ENCODE results near the gene TRAM2.

Gene TRAM2, protein sequence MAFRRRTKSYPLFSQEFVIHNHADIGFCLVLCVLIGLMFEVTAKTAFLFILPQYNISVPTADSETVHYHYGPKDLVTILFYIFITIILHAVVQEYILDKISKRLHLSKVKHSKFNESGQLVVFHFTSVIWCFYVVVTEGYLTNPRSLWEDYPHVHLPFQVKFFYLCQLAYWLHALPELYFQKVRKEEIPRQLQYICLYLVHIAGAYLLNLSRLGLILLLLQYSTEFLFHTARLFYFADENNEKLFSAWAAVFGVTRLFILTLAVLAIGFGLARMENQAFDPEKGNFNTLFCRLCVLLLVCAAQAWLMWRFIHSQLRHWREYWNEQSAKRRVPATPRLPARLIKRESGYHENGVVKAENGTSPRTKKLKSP

DNA sequence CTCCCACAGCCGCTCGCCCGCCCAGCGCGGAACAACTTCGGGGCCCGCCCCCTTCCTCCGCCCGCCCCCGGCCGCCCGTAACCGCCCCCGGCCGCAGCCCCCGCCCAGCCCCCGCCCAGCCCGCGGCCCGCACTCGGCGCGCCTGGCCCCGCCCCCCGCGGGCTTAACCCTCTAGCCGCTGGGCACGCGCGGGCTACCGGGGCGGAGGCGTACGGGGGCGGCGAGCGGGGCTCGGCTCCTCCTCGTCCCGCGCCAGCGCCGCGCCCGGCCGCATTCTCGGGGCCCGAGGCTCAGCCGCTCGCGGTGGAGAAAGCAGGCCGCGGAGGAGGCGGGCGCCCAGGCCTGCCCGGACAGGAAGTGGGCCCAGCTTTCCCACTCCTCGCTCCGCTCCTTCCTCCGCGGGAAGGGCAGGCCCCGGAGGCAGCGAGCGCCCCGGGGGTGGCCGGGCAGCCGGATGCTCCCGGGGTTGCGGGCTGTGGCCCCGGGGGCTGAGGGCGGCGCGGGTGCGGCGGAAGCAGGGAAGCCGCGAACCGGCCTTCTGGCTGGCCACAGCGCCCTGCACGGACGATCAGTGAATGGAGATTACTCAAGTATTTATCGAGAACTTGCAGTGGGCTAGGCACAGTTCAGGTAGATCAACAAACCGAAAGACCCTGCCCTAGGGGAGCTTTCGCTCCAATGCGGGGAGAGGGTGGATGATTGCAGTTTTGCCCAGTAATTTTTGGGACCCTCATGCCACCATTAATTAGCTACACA is at the start of gene TRAM2:
Gene TRAM2 (minus strand): TSS at position 39 of the 756 bp plus-strand sequence. CDS start 145 bp downstream, outside the sequence.
- DNase-seq, result peak; percentile 78

DNA sequence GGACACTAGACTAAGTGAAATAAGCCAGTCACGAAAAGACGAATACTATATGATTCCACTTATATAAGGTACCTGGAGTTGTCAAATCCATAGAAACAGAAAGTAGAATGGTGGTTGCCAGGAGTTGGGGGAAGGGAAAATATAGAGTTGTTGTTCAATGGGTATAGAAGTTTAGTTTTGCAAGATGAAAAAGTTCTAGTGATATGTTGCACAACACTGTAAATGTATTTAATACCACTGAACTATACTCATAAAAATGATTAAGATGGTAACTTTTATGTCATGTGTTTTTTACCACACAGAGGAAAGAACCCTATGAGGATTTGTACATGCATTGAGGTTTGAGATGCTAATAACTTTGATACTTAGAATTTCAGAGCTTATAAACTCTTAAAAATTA is 46.0 kb upstream of the TRAM2 start:
- no peak for DNase-seq

DNA sequence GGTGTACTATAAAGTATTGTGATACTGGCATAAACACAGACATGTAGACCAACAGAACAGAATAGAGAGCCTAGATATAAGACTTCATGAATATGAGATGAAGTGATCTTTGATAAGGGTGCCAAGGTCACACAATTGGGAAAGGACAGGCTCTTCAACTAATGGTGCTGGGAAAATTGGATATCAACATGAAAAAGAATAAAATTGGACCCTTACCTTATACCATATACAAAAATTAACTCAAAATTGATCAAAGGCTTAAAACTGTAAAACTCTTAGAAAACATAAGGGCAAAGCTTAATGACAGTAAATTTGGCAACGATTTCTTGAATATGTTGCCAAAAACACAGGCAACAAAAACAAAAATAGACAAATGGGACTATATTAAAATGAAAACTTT is 44.8 kb upstream of the TRAM2 start:
- no peak for DNase-seq

DNA sequence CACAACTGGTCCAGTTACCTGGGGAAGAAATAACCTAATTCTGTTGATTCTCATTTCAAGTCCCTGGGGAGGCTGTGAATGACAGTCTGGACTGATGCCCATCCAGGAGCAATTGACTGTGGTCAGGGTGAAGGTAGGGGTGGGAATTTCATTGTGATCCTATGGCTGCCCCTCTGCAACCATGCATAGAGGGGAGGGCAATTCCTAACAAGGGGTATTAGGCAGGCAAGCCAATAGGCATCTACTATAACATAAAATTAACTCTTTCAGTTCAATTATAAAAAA is 44.0 kb upstream of the TRAM2 start:
- DNase-seq, result no peak

DNA sequence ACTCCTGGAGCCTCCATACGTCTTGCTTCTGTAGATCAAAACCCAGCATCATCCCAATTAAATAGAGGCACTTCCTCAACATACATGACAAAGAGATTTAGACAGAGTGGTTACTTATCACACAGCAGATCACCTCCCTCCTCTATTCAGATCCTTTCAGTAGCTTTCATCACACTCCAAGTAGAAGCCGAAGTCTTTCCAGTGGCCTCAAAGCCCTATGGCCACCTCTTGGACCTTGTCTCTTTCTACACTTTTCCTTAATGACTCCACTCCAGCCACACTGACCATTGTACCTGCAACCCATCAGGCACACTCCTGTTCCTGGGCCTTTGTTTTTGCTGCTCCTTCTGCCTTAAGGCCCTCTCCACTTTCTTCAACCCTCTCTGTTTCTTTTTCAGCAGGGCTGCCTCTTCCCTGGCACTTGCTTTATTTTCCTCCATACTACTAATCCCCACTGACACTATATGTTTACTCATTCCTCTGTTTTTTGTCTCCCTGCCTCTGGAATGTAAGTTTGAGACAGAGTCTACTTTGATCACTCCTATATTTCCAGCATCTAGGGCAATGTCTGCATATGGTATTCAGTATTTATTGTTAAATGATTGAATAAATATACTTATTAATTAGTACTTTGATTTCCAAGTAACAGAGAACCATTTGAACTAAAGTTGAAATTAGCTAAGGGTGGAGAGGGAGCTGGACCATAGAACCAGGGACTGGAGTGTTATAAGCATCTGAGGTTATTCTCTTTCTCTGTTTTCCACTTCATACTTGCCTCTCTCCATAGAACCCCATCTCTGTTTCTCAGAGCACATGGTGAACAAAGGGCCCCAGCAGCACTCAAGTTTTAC is 43.4 kb upstream of the TRAM2 start:
- DNase-seq, result no peak

DNA sequence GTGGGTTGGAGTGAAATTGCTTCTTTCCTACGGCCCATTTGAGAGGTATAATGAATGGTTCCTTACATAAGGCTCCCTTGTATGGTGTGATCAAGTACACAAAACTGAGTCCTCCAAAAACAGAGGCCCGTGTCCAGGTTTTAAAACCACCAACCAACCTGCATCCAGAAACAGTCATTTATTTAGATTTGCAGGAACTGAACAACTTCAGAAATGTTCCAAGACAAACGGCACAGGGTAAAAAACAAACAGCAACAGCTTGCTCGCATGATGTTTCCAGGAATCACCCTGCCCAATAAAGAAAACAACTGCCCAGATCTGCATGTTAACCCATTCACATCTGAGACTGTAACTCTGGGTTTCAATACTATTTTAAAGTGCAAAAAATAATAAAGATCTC is 40.2 kb upstream of the TRAM2 start:
- no peak for DNase-seq

DNA sequence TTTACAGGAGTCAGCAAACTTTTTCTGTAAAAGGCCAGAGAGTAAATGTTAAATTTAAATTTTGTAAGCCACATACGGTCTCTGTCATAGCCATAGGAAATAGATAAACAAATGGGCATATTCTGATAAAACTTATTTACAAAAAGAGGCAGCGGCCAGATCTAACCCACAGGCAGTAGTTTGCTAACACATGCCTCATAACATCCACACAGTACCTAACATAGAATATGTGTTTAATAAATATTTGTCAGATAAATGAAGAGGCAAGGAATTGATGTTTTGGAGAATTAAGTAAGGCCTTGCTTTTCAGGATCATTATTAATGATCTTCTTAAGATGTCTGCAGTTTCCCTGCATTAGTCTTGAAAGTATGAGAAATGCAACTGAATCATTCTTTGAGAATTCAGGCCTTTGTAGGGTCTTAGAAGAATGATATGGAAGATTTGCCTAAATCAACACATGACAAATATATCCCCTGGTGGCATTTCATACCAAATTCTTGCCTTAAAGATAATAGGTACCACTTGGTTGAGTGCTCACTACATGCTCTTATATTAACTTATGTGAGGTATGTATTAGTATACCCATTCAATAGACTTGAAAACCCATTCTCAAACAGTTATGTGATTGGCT is 39.3 kb upstream of the TRAM2 start:
- DNase-seq, result no peak

DNA sequence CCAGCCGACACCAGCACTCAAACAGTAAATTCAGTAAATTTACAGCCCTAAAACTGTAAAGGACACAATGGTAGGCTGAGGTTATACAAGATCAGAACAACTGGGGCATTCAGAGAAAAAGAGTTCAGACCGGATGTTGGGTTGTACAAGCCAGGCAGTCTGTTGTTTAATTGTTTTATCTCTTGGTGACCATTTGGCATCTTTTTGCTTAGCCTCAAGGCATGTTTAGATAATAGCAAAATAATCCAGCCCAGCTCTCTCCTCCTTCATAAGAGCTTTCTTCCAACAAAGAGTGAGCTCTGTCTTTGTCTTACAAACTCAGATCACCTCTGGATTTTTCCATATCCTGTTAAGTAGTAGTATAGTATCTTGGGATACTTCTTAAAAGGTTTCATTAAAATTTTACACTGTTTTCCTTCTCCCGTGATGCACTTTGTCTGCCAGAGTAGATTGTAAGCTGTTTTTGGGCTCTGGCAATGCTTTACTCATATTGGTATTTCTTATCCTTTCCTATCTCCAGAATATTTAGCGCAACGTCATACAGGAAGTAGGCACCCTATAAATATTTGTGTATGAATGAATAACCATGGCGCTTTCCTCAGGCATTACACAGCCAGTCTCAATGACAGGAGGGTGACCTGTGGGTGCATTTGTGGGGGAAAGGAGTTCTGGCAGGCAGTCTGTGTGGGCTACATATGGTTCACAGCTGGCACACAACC is 35.6 kb upstream of the TRAM2 start:
- peak; percentile 14 for DNase-seq

DNA sequence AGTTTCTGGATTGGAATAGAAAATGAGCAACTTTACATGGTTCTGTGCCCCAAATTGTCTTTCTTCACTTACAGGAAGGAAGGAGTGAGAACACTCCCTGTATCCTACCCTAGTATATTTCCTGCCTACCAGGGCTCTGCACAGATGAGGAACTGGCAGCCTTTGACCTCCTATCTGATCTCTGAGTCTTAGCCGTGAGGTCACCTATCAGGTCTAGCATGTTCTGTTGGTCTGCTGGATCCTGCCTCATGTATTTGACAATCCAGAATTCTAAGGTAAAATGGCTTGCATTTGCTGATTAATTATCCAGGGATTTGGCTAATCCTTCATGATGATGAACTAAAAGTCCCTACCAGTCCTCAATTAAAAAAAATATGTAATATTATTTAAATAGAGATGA is 35.0 kb upstream of the TRAM2 start:
- DNase-seq, result no peak

DNA sequence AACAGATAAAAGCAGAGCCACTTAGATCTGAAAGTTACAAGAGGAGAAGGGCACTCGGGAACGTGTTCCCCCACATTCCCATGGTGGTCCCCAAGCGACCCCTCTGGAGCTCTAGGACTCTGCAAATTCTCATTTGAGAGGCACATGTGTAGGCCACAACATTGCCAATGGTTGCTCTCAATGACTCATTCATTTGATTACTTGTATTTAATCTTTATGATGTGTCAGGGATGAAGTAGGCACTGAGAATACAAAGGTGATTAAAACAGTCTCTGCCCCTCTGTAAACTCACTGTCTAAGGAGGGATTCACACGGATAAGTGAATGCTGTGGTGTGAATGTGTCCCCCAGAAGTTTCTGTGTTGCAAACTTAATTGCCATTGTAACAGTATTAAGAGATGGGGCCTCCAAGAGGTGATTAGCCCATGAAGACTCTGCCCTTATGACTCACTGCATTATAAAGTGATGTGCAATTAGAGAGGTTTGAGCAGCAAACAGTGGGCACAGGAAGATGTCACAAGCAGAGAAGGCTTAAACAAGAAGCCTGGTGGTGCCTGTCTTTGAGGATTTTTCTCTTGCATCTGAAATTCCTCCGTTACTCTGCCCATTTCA is 34.0 kb upstream of the TRAM2 start:
- DNase-seq, result peak; percentile 34

DNA sequence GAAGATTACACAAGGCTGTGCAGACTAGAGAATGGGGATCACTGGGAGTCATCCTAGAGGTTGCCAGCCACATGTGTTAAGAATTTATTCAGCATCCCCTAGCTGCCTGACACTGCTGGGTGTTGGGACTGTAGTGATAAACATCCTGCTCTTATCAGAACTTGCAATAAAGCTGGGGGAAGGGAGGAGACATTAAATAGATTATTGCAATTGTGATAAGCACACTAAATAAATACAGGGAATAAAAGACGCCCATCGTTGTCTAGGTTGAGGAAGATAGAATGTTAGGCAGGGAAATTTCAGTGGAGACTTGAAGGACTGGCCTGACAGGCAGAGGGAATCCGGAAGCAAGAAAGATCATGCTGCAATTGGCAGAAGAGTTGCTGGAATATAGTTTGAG is 33.2 kb upstream of the TRAM2 start:
- DNase-seq, result no peak

DNA sequence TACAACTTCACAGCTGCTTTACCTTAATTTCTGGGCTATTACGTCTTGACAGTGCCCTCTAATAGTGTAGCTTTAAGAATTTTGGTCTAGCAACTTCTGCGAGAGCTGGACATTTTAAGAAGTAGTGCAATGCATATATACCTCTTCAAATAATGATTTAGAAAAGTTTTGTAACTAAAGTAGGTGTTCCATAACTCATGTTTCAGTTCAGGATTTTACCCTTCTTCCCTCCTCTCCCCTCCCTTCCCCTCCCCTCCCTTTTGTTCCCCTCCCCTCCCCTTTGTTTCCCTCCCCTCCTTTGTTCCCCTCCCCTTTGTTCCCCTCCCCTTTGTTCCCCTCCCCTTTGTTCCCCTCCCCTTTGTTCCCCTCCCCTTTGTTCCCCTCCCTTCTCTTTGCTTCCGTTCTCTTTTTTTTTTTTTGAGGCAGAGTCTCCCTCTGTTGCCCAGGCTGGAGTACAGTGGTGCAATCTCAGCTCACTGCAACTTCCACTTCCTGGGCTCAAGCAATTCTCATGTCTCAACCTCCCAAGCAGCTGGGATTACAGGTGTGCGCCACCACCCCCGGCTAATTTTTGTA is 28.8 kb upstream of the TRAM2 start:
- no peak for DNase-seq

DNA sequence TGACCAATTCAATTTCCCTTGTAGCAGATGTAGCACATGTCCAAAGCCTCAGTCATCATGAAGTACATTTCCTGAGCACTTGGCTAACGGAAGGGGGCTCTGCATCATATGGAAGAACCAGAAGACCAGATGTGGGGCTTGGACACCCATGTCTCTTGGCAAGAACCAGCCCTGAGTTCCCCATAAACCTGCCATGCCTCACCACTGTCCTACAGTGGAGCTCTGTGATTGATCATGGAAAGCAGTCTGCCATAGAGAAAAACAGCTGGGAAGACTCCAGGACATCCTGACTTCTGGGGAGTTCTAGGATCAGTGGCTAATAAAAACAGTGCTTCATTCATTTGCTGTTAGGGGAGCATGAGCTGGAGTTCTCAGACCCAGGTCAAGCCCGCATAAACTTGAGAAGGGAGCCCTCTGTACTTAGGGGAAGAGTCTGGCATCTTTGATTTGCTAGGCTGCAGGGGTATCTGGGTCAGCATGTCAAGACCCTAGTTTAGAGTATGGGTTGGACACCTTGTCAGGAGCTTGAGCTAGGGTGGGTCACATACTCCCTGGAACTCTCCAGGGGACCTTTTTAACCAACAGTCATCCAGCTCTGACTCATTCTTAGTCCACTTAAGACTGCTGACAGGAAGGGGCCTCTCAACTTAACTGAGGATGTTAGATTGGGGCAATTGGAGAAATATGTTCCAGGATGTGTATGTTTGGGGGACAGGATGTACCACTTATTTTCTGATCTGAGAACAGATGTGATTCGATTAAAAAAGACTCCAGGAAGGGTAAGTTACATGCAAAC is 26.3 kb upstream of the TRAM2 start:
- DNase-seq, result peak; percentile 25

DNA sequence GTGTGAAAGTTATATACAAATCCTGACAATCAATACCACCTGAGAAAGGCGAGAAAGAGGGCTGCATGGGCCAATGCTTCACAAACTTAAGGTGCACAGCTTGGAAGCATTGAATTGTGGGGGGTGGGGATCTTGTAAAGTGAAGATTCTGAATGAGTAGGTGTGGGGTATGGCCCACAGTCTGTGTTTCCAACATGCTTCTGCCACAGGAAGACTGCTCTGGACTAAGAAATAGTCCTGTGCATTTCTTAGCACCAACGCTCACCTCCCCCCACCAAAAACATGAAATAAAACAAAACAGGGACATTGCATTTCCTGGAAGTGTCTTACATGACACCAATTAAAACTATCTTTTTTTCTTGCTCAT is 21.9 kb upstream of the TRAM2 start:
- no peak for DNase-seq

DNA sequence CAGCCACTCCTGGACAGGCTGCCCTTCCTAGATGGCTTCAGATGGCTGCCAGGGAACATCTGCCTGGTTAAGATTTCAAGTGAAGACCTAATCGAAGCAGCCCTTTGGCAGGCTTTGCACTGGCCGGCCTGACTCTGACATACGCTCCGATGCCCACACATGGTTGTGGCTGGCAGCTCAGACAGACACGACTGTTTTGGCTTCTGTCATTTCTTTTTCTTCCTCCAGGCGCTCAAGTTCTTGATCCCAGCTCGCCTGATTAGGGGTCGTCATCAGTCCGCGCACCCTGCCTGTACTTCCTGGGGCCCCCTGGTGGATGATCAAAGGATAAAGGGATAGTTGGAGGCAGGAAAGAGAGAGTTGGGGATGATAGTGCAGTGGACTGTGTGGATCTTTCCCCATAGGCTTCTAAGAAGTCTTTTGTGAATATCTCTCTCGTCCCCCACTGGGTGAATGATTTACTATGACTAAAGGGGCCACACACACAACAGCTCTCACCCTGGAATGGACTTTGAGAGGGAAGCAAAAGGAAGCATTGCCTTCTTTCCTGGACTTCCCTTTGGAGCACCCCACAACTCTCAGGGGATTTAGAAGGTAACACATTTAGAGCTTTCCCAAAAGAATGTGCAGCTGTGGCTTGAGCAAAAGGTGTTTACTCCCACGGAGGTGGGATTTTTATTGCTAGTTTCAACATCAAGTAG is 21.4 kb upstream of the TRAM2 start:
- DNase-seq, result no peak

DNA sequence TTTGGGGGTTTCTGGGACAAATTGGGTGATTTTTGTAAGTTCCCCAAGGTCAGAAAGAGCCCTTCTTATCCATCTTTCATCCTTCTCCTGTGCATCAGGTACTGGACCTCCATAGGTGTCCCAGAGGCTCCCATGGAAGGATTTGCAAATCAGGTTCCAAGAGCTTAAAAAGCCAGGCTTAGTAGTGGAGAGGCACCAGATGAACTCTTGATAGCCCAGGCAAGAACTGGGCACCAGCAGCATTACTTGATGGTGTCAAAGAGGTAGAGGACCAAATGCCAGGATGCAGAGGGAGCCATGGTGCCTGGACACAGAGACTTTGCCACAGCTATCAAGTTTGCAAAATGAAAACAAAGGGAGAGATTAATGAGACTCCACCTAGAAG is 20.9 kb upstream of the TRAM2 start:
- no peak for DNase-seq

DNA sequence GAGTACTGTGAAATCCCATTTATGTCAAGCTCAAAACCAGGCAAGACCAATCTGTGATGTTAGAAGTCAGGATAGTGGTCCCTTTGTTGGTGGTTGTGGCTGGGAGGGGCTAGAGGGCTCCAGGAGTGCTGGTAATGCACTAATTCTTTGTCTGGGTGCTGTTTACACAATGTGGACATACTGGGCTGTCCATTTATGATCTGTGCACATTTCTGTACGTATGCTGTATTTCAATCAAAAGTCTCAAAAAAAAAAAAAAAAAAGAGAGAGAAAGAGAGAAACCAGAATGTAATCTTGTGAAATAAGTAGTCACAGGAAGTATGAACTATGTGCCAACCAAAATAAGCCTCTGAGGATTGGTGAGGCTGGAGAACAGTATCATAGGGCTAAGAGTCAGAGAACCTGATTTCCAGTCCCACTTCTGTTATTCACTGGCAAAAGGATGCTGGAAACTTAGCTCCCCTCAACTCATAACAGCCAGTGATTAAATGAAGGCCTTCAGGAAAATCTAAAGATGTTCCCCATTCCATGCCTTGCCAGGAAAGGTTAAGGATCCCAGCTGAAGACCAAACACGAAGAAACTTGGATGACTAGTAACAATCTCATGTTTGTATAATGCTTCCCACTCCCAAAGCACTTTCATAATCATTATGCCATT is 19.6 kb upstream of the TRAM2 start:
- peak; percentile 62 for DNase-seq

DNA sequence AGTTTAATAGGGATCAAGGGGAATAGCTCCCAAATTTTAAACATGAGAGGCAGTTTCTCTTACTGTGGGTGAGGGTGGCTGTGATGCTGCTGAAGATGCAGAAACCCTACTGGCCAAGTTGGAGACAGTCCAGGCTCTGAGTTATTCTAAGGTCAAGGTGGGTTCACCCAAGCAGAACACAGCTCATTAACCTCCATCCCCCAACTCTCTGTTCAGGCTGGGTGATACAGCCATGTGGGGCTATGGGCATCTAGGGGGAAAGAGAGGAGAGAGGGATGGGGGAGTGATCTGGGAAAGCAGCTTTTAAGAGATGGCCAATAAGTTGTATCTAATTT is 18.9 kb upstream of the TRAM2 start:
- no peak for DNase-seq

DNA sequence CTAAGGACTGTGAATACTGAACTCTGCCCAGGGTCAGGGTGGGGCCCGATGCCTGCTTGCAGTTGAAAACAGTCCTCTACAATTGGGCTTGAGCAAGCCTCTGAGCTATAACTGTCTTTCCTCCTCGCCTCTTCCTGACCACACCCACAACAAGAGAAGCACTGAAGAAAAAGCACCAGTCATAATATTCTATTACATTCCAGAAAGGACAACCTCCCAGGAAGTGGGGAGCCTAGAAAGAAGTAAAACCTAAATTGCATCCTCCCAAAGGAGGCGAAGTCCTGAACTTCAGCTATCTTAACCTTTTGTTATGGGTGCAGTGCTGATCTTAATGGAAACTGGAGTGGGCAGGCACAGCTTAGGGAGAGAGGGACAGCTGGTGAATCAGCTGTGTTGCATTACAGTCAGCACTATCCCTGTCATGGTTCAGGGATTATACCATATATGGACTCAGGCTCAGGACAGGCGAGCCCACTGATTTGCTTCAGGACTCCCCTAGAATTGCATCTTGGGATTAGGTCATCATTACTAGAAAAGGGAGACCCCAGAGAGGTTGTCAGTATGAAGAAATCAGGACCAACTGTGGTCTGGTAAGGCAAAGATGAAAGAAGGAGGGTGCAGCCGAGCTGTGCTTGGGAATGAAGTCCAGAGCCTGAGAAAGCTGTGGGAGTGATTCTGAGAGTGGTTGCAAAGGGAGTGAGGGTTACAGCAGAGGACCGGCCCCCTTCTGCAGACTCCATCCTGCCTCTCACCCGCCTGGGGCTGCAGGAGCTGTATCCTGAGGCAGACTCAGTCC is 18.3 kb upstream of the TRAM2 start:
- DNase-seq, result peak; percentile 86
